Putamen (tissue), 1 donor: ENCODE results near the gene CFAP58.

Experiments used
- DNase-seq: peaks from one replicate; pipeline ENCODE4 v3.0.0-alpha.2; 2016; ENCODE audit warnings: low spot score

Gene CFAP58

GRCh38 chr10:104334965-104335650, 18.5 kb upstream of the CFAP58 start:
- no peak for DNase-seq

DNA sequence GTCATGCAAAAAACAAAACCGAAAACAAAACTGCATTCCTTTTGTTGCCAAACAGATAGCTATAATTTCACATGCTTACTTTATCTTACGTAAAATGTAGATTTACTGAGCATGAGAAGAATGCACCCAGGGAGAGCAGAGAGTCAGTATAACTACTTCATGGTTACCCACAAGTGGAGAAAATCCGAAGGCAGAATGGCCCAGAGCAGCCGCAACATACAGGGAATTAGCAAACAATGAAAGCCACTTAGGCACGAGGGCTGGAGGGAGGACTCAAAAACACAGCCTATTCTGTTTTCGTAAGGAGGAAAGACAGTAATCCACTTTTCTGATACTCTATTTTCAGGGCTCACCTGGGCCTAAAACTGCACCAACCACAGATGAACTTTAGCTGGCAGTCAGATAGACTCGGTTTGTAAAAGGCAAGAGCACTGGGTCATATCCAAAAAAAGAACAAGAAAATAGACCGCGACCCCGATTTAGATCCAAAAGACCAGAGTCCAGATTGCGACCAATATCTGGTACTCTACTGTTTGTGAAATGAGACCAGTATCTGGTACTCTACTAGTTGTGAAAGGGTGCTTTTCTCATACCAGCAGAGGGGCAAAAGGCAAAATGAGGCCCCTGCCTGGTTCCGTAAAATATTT, 16.7 kb upstream of the CFAP58 start:
- DNase-seq, result no peak

GRCh38 chr10:104337521-104337984, 16.1 kb upstream of the CFAP58 start:
- no peak for DNase-seq

- no peak for DNase-seq
Measured at GRCh38 chr10:104337985-104338735, 15.5 kb upstream of the CFAP58 start, which contains the start of gene ITPRIP. Gene ITPRIP (minus strand): TSS chr10:104338465. CDS start chr10:104316051, 22,414 bp downstream.

- DNase-seq, result no peak
Measured at GRCh38 chr10:104339469-104340110, 14.0 kb upstream of the CFAP58 start.

GRCh38 chr10:104340111-104340526, 13.5 kb upstream of the CFAP58 start:
- no peak for DNase-seq

- DNase-seq, result no peak
Measured at GRCh38 chr10:104340641-104341040, 13.0 kb upstream of the CFAP58 start.

DNA sequence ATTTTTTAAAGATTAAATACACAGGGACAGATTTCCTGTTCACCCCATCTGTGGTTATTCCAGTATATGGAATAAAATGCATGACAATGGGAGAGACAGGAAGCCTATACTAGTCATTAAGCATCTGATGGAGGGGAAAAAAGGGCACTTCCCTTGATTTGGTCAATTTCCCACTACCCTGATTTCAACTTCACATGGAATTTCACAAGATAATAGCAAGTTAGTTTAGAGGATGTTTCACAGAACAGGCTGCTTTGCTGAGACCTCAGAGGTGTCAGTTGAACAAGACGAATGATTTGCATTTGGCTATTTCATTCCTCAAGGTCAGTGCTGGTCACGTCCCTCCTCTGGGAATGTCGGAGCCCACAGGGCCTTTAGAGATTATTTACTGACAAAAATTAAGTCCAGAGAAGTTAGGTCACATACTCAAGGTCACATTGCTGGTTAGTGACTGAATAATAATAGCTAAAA, 10.7 kb upstream of the CFAP58 start:
- no peak for DNase-seq

- no peak for DNase-seq
Measured at GRCh38 chr10:104344219-104344618, 9.4 kb upstream of the CFAP58 start.

DNA sequence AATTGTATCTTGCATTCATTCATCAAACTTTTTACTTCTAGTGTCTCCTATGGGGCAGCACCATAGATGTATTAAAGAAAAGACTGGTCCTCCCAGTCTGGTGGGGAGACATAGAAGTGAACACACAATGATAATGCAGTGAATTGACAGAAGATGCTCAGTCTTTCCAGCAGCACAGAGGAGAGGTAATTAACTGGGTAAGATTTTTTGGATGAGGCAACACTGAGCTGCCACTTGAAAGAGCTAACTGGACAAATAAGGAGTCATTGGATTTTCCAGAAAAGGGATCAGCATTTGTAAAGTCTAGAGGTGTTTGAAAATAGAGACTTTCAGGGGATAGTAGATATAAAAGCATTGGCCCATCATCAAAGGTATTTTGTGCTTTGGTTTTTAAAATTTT, 8.1 kb upstream of the CFAP58 start:
- DNase-seq, result no peak

DNA sequence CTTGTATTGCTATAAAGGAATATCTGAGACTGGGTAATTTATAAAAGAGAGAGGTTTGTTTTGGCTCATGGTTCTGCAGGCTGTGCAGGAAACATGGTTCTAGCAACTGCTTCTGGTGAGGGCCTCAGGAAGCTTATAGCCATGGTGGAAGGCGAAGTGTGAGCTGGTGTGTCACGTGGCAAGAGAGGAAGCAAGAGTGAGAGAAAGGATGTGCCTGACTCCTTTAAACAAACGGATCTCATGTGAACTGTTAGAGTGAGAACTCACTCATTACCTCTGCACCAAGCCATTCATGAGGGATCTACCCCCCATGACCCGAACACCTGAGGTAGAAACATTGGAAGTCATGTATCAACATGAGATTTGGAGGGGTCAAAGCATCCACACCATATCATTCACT, 7.7 kb upstream of the CFAP58 start:
- no peak for DNase-seq

- no peak for DNase-seq
Measured at GRCh38 chr10:104347295-104348045, 6.2 kb upstream of the CFAP58 start.

DNA sequence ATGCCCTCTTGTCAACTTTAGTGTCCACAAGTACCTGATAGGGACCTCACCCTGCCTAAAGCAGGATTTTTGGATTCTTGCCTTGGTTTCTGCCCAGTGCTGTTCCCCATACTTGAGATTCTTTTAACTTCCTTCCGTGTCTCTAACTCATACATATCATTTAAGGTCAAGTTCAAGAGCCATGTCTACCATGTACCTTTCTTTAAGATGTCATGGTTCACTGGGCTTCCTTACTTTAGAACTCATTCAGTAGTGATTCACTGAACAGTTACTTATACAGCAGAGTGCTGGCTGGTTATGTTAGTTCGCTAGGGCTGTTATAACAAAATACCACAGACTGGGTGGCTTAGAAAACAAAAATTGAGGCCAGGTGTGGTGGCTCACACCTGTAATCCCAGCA, 5.0 kb upstream of the CFAP58 start:
- DNase-seq, result no peak

DNA sequence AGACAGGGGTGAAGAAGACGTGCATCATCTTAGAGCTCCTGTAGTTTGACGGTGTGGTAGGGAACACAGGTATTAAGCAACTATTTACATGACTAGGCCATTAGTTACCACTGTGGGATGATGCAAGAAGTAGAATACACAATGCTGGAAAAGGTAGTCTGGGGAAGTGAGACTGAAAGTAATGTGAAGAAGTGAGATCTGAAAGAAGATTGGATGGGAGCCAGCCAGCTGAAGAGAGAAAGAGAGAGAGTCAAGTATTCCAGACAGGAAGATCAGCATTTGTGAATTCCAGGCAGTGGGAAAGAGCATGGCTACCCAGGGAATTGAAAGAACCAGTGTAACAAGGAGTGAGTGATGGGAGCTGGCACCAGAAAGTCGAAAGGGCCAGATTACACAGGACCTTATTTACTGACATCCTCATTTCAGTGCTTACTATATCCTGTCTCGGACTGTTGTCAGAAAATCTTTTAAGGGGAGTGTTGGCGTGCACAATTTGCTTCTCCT, 4.0 kb upstream of the CFAP58 start:
- DNase-seq, result no peak

DNA sequence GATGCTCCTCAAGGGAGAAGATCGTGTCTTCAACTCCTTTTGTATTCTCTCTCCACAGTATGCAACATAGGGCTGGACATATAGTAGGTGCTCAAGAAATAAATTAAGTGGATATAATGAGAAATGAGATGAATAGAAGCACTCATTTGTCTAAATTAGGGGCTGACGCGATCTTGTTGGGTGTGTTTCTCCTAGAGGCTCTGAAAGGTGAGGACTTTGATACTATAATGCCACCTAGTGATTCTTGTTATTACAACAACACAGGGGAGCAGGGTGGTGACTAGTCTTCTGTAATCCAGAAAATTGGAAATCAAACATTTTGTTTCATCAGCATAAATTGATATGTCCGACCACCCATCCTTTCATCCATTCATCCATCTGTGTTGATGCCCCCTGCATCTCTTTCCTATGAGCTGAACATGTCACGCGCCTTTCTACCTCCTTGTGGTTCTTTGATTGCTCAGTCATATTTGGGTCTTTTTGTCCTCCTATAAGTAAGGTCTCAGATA, 3.5 kb upstream of the CFAP58 start:
- DNase-seq, result no peak

DNA sequence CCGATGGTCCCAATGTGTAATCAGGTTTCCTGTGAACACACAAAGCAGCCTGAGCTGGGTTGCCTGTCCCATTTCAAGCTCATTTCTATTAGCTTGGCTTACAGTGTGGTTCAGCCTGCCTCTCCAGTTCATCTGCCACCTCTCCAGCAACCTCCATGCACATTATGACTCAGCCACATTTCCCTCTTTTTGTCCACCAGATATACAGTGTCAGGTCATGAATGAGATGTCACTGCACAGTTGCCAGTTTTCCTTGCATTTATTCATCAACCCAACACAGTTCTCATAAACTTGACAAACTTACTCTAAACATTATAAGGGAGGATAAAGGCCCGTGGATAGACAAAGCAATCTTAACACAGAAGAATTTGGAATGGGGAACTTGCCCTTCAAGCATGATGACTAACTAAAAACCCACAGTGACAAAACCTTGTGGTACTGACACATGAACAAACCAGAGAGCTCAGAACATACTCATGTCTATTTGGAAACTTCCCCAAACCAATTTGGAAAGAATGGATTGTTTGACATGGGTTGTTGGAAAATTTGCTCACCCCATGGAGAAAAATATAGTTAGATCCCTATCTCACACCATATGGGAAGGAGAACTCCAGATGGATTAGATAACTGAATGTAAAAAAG, 2.5 kb upstream of the CFAP58 start:
- no peak for DNase-seq

GRCh38 chr10:104351919-104352318, 1.7 kb upstream of the CFAP58 start:
- DNase-seq, result no peak

DNA sequence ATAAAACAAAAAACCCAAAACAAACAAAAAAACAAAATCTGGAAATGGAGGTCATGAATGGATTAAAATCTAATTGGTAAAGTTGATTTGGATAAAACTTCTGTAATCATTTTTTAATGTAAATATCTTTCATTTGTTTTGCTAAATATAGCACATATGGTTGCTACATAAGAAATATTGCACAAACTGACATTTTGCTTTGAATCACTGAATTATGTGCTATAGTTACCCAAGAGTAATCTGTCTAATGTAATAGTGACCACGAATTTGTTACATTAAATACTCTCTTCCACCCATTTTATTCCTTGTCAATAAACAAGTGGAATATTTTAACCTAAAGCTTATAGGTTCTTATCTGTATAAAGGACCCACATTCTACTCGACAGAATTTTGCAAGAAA, 6.2 kb downstream of the CFAP58 start:
- DNase-seq, result no peak

DNA sequence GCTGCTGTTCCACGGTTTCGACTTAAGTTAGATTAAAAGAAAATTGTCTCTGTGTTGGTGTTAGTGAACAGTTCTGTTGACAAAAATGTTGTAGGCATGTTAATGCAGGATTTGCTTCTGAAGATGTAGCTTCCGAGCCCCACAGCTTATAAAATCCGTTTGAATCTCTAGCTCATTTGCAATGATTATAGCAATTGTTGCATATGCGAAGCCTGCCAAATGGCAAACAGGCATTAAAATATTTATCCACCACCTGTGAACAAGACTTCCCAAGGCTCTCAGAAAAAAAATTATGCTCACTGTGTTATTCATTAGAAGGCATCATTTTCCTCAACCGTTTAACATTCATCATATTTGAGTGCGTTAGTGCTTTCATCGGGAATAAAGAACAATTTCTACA, 14.3 kb downstream of the CFAP58 start:
- DNase-seq, result no peak

GRCh38 chr10:104368381-104368780, 14.7 kb downstream of the CFAP58 start:
- DNase-seq, result no peak

DNA sequence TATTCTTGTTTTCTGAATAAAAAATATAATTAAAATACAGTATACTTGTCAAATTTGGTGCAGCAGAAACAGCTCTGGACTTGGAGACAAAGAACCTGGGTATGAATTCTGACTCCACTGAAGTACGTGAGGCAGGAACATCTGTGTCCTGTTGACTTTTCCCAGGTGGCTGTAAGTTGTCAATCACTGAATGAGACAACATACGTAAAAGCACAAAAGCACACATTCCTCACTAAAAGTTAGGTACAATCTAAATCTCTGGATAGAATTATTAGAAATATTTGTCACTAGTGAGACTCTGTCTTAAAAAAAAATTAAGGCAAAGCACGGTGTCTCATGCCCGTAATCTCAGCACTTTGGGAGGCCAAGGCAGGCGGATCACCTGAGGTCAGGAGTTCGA, 18.1 kb downstream of the CFAP58 start:
- DNase-seq, result no peak
